GM19240 (cell line): ENCODE measurements around the gene HRG.
"Not testable (repeated sequence)": the region's sequence is repeated elsewhere in the genome, so short reads cannot be mapped to it uniquely, and the experiment has no call there.

Experiments used
- DNase-seq: peaks from one replicate; pipeline ENCODE4 v3.0.0; 2011; ENCODE audit warnings: low spot score; ENCODE audit not compliant: insufficient read length

HRG gene

GRCh38 chr3:186679151-186679550 lies 13.3 kb downstream of the HRG start:
- DNase-seq = no peak

- DNase-seq = no peak
Observed at GRCh38 chr3:186680869-186681268, 15.1 kb downstream of the HRG start.

GRCh38 chr3:186682812-186683211 lies 17.0 kb downstream of the HRG start:
- DNase-seq = no peak

GRCh38 chr3:186683979-186684378 lies 18.2 kb downstream of the HRG start:
- DNase-seq = no peak

- not testable (repeated sequence) for DNase-seq
Observed at GRCh38 chr3:186686475-186686874, 20.7 kb downstream of the HRG start.

GRCh38 chr3:186687120-186687651 lies 21.4 kb downstream of the HRG start:
- no peak for DNase-seq

GRCh38 chr3:186690304-186690703 lies 24.5 kb downstream of the HRG start:
- DNase-seq = not testable (repeated sequence)

GRCh38 chr3:186691676-186692075 lies 25.9 kb downstream of the HRG start:
- no peak for DNase-seq

- no peak for DNase-seq
Observed at GRCh38 chr3:186693843-186694242, 28.0 kb downstream of the HRG start.

GRCh38 chr3:186694288-186695032 lies 28.6 kb downstream of the HRG start:
- no peak for DNase-seq

- DNase-seq = no peak
Observed at GRCh38 chr3:186696522-186696921, 30.7 kb downstream of the HRG start.

- no peak for DNase-seq
Observed at GRCh38 chr3:186697510-186697909, 31.7 kb downstream of the HRG start.

- DNase-seq = no peak
Observed at GRCh38 chr3:186700267-186700666, 34.5 kb downstream of the HRG start.

- not testable (repeated sequence) for DNase-seq
Observed at GRCh38 chr3:186702451-186702850, 36.6 kb downstream of the HRG start.

GRCh38 chr3:186705882-186706780 lies 40.3 kb downstream of the HRG start:
- DNase-seq = no peak

- DNase-seq = no peak
Observed at GRCh38 chr3:186708983-186709679, 43.3 kb downstream of the HRG start.

- DNase-seq = not testable (repeated sequence)
Observed at GRCh38 chr3:186710694-186711093, 44.9 kb downstream of the HRG start.

- DNase-seq = no peak
Observed at GRCh38 chr3:186713499-186713898, 47.7 kb downstream of the HRG start.

GRCh38 chr3:186717039-186717457 lies 51.2 kb downstream of the HRG start, which contains the start of gene KNG1:
TSS of gene KNG1 (plus strand) at chr3:186717359. CDS start at chr3:186717543, 184 bp downstream.
- no peak for DNase-seq

- DNase-seq = no peak
Observed at GRCh38 chr3:186719945-186720739, 54.3 kb downstream of the HRG start.

- no peak for DNase-seq
Observed at GRCh38 chr3:186722457-186722856, 56.6 kb downstream of the HRG start.
